MM.1S (cell line): Measurements from ENCODE around the gene CAPN5.

ENCODE experiments used
- CTCF ChIP-seq: fragments of 300-600 bp; sonication (generic); IDR thresholded peaks from 2 replicates; pipeline ENCODE4 v1.5.1; 2016; ENCODE audit warnings: antibody characterized with exemption, low read length, mixed read lengths
- EZH2 ChIP-seq: fragments of 300-600 bp; sonication (generic); optimal IDR thresholded peaks from 2 replicates; pipeline ENCODE3; 2017; ENCODE audit warnings: low read depth, mild to moderate bottlenecking, antibody characterized with exemption, low read length, mixed read lengths
- EZH2phosphoT487 ChIP-seq: fragments of 300-600 bp; sonication (generic); IDR thresholded peaks from 2 replicates; pipeline ENCODE4 v1.6.1; 2018; ENCODE audit warnings: antibody characterized with exemption, low read length

DNA sequence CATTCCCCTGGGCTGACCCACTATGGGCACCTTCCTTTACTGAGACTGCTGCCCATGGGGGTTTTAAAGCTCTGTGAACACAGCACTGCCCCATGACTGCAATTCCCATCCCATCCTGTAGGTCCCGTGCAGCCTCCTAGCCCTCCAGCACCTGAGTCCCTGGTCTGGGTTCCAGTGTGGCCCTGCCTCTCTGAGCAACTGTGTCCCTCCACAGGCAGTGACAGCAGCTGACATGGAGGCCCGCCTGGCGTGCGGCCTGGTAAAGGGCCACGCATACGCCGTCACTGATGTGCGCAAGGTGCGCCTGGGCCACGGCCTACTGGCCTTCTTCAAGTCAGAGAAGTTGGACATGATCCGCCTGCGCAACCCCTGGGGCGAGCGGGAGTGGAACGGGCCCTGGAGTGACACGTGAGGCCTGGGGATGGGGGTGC lies 48.4 kb downstream of the CAPN5 start:
- TF ChIP-seq CTCF = peak; percentile 27
- no peak for TF ChIP-seq EZH2phosphoT487
- TF ChIP-seq EZH2 = no peak
